Measurements from ENCODE around the gene EPS8.

DNA sequence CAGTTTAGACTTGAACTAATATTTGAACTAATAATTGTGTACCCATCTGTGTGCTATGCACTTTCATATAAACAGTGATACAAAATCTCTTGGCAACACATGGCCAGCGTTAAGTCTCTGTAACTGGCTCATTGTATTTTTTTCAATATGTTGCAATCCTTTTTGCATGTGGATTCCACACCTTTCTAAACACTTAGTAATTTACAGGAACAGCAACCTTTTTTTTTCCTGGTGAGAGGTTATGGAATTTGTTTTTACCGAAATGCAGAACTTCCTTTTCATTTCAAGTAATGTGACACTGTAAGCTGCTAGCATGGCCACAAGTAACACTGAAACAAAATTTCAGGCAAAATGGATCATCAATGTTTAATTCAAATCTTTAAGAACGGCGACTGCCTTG lies 45.4 kb upstream of the EPS8 start:
- TF ChIP-seq EZH2 (IDR thresholded peaks at IDR 0.05) (no peak), POLR2AphosphoS5 (IDR thresholded peaks at IDR 0.05; ENCODE audit: borderline replicate concordance, low read depth, low read length) (no peak)

All from SK-N-MC (cell line).